HTR-8/SVneo (cell line): ENCODE measurements around the gene RAB5A.
"Not testable (repeated sequence)": the region's sequence is repeated elsewhere in the genome, so short reads cannot be mapped to it uniquely, and the experiment has no call there.

Source experiments
- DNase-seq: peaks from one replicate; pipeline ENCODE4 v3.0.0; 2011; ENCODE audit warnings: low spot score, mixed read lengths; ENCODE audit not compliant: insufficient read length
- FAIRE-seq: peaks from 2 replicates; lab custom pipeline; 2011; peaks lifted over from hg19 to GRCh38; lab: Jason Lieb, UNC

RAB5A gene

GRCh38 chr3:19946832-19947548 lies at the start of gene RAB5A:
Gene RAB5A (plus strand): TSS chr3:19947097. CDS start chr3:19950899, 3,802 bp downstream.
- DNase-seq (peak; percentile 92), FAIRE-seq (peak; percentile 99)

GRCh38 chr3:19898721-19899120 lies 48.2 kb upstream of the RAB5A start:
- DNase-seq (peak; percentile 13), FAIRE-seq (no peak)

GRCh38 chr3:19899264-19899663 lies 47.6 kb upstream of the RAB5A start:
- FAIRE-seq (no peak), DNase-seq (no peak)

GRCh38 chr3:19899833-19900232 lies 47.1 kb upstream of the RAB5A start:
- FAIRE-seq, DNase-seq: not testable (repeated sequence)

- no peak for DNase-seq
- no peak for FAIRE-seq
These were observed 45.6 kb upstream of the RAB5A start for GRCh38 chr3:19901337-19901736.

GRCh38 chr3:19901918-19902317 lies 45.0 kb upstream of the RAB5A start:
- no peak for FAIRE-seq
- no peak for DNase-seq

- DNase-seq = no peak
- FAIRE-seq = no peak
These were observed 43.2 kb upstream of the RAB5A start for GRCh38 chr3:19903649-19904048.

- FAIRE-seq (no peak), DNase-seq (no peak)
These were observed 39.4 kb upstream of the RAB5A start for GRCh38 chr3:19907523-19907922.

GRCh38 chr3:19911452-19911851 lies 35.4 kb upstream of the RAB5A start:
- DNase-seq (no peak), FAIRE-seq (no peak)

GRCh38 chr3:19917167-19917566 lies 29.7 kb upstream of the RAB5A start:
- FAIRE-seq = no peak
- DNase-seq = no peak

- no peak for DNase-seq
- FAIRE-seq = no peak
These were observed 26.4 kb upstream of the RAB5A start for GRCh38 chr3:19920401-19921080.

GRCh38 chr3:19931180-19931692 lies 15.7 kb upstream of the RAB5A start:
- FAIRE-seq (no peak), DNase-seq (no peak)

GRCh38 chr3:19931767-19932188 lies 15.1 kb upstream of the RAB5A start:
- FAIRE-seq (no peak), DNase-seq (no peak)

- DNase-seq (no peak), FAIRE-seq (no peak)
These were observed 14.5 kb upstream of the RAB5A start for GRCh38 chr3:19932422-19932821.

GRCh38 chr3:19934098-19934566 lies 12.8 kb upstream of the RAB5A start, which contains the start of gene EFHB:
Gene EFHB (minus strand): TSS chr3:19934217. CDS start chr3:19934018, 199 bp downstream.
- FAIRE-seq = no peak
- no peak for DNase-seq

GRCh38 chr3:19937459-19938294 lies 9.2 kb upstream of the RAB5A start:
- DNase-seq (no peak), FAIRE-seq (no peak)

- no peak for FAIRE-seq
- DNase-seq = no peak
These were observed 8.6 kb upstream of the RAB5A start for GRCh38 chr3:19938295-19938627.

GRCh38 chr3:19940643-19941042 lies 6.3 kb upstream of the RAB5A start:
- FAIRE-seq = no peak
- DNase-seq = no peak

GRCh38 chr3:19945534-19945933 lies 1.4 kb upstream of the RAB5A start:
- no peak for DNase-seq
- FAIRE-seq = no peak

GRCh38 chr3:19945969-19946831 lies 697 bp upstream of the RAB5A start:
- FAIRE-seq (no peak), DNase-seq (no peak)
